H1 (cell line): ENCODE measurements around the gene LUZP1. TPM values are rescaled to one million over a fixed set of nuclear protein-coding genes. Genes with fewer than 3 reads are reported as not detected.

Experiments used
- CTCF ChIA-PET: fragments of 300-600 bp; sonication (Branson Sonifier 250); formaldehyde crosslinking; loops from one replicate; lab custom pipeline; 2021; ENCODE audit not compliant: partially characterized antibody; lab: Charles Lee
- POLR2A ChIA-PET: fragments of 300-600 bp; sonication (Branson Sonifier 250); formaldehyde crosslinking; loops from one replicate; lab custom pipeline; 2021; ENCODE audit warnings: inconsistent platforms; ENCODE audit not compliant: partially characterized antibody; lab: Charles Lee
- DNase-seq, 2 experiments: peaks; one replicate each; pipeline versions ENCODE4 v3.0.0 to v3.0.0-alpha.2; 2010 to 2022; ENCODE audit warnings: low spot score in 2 of 2, low read depth in 1 of 2, mixed read lengths in 1 of 2
- FAIRE-seq: peaks from 2 replicates; lab custom pipeline; 2011; peaks lifted over from hg19 to GRCh38; lab: Jason Lieb, UNC
- H2AFZ ChIP-seq: 2 replicates; pipeline ENCODE4 v1.8.1; 2012; ENCODE audit warnings: low read length, inconsistent platforms
- H2AK5ac ChIP-seq: 2 replicates; pipeline ENCODE4 v1.6.1; 2013; ENCODE audit warnings: low read depth, low read length
- H2BK120ac ChIP-seq: replicated peaks from 2 replicates; pipeline ENCODE3; 2013; ENCODE audit warnings: low read depth, low read length, inconsistent platforms
- H2BK12ac ChIP-seq: 2 replicates; pipeline ENCODE4 v1.6.1; 2013; ENCODE audit warnings: low read depth, low read length
- H2BK15ac ChIP-seq: 2 replicates; pipeline ENCODE4 v1.6.1; 2013; ENCODE audit warnings: low read length
- H2BK20ac ChIP-seq: 2 replicates; pipeline ENCODE4 v1.6.1; 2013; ENCODE audit warnings: low read length
- H2BK5ac ChIP-seq: 2 replicates; pipeline ENCODE4 v1.6.1; 2013; ENCODE audit warnings: low read depth, low read length
- H3K14ac ChIP-seq: 2 replicates; pipeline ENCODE4 v1.6.1; 2013; ENCODE audit warnings: inconsistent platforms; ENCODE audit not compliant: insufficient read length
- H3K18ac ChIP-seq: 2 replicates; pipeline ENCODE4 v1.6.1; 2013; ENCODE audit warnings: low read length; ENCODE audit errors: extremely low read depth
- H3K23ac ChIP-seq: 2 replicates; pipeline ENCODE4 v1.6.1; 2013; ENCODE audit warnings: inconsistent platforms; ENCODE audit not compliant: insufficient read length
- H3K23me2 ChIP-seq: 2 replicates; pipeline ENCODE4 v1.6.1; 2013; ENCODE audit warnings: low read depth, low read length
- H3K27ac ChIP-seq: 2 replicates; pipeline ENCODE4 v1.6.1; 2011; ENCODE audit warnings: low read depth, low read length, inconsistent platforms
- H3K27me3 ChIP-seq, 4 experiments: replicated peaks in 1 of 4; 1 replicate in 1 of 4; 2 replicates in 3 of 4; pipeline versions ENCODE4 v1.6.1 to v1.8.1; 2011 to 2013; ENCODE audit warnings: low read length in 3 of 4, mild to moderate bottlenecking in 3 of 4, inconsistent platforms in 2 of 4, mixed read lengths in 2 of 4, moderate library complexity in 1 of 4; ENCODE audit not compliant: control insufficient read depth in 3 of 4, insufficient read depth in 3 of 4; ENCODE audit errors: extremely low read depth in 1 of 4
- H3K36me3 ChIP-seq, 4 experiments: 2 replicates each; pipeline versions ENCODE4 v1.6.1 to v1.8.1; 2011 to 2013; ENCODE audit warnings: mild to moderate bottlenecking in 4 of 4, low read length in 3 of 4, moderate library complexity in 2 of 4, control low read depth in 1 of 4, inconsistent platforms in 1 of 4; ENCODE audit not compliant: insufficient read depth in 4 of 4, control insufficient read depth in 2 of 4
- H3K4ac ChIP-seq: replicated peaks from 2 replicates; pipeline ENCODE3; 2013; ENCODE audit warnings: low read length, low read depth, mixed read lengths, inconsistent platforms; ENCODE audit not compliant: insufficient read length
- H3K4me1 ChIP-seq, 4 experiments: replicated peaks in 1 of 4; 1 replicate in 1 of 4; 2 replicates in 3 of 4; pipeline versions ENCODE4 v1.6.1 to v1.8.1; 2011 to 2013; ENCODE audit warnings: low read length in 3 of 4, inconsistent platforms in 2 of 4, mixed read lengths in 1 of 4; ENCODE audit not compliant: insufficient read depth in 4 of 4, control insufficient read depth in 3 of 4
- H3K4me2 ChIP-seq, 2 experiments: 2 replicates each; pipeline versions ENCODE4 v1.6.1 to v1.8.1; 2011 to 2013; ENCODE audit warnings: low read depth in 2 of 2, low read length in 2 of 2, control low read depth in 1 of 2, inconsistent platforms in 1 of 2, mild to moderate bottlenecking in 1 of 2; ENCODE audit not compliant: insufficient read depth in 1 of 2
- H3K4me3 ChIP-seq, 4 experiments: fragments of 200-600, 300-600 bp in 1 of 4; sonication (generic), shearing (Covaris generic), sonication (Bioruptor Twin) in 1 of 4; 2 replicates each; pipeline versions ENCODE4 v1.5.1 to v1.8.1; 2011 to 2016; ENCODE audit warnings: low read length in 4 of 4, low read depth in 3 of 4, control low read depth in 2 of 4, inconsistent platforms in 2 of 4, mild to moderate bottlenecking in 2 of 4, mixed read lengths in 1 of 4, moderate library complexity in 1 of 4; ENCODE audit not compliant: insufficient read depth in 2 of 4; ENCODE audit errors: extremely low read depth in 1 of 4
- H3K56ac ChIP-seq: replicated peaks from 2 replicates; pipeline ENCODE3; 2013; ENCODE audit warnings: low read depth, mild to moderate bottlenecking, mixed read lengths, low read length, inconsistent platforms; ENCODE audit not compliant: insufficient read length
- H3K79me1 ChIP-seq: 2 replicates; pipeline ENCODE4 v1.6.1; 2013; ENCODE audit warnings: low read depth, low read length, control low read depth
- H3K79me2 ChIP-seq, 2 experiments: 2 replicates each; pipeline versions ENCODE4 v1.6.1 to v1.8.1; 2012 to 2013; ENCODE audit warnings: low read length in 2 of 2, mild to moderate bottlenecking in 2 of 2, inconsistent platforms in 1 of 2; ENCODE audit not compliant: insufficient read depth in 2 of 2, control insufficient read depth in 1 of 2
- H3K9ac ChIP-seq, 4 experiments: replicated peaks in 1 of 4; 1 replicate in 1 of 4; 2 replicates in 3 of 4; pipeline versions ENCODE4 v1.6.1 to v1.8.1; 2011 to 2013; ENCODE audit warnings: low read depth in 3 of 4, low read length in 3 of 4, control low read depth in 2 of 4, mild to moderate bottlenecking in 2 of 4, moderate library complexity in 2 of 4, inconsistent platforms in 1 of 4; ENCODE audit errors: extremely low read depth in 1 of 4
- H3K9me3 ChIP-seq, 2 experiments: 2 replicates each; pipeline versions ENCODE4 v1.6.1 to v1.8.1; 2012 to 2013; ENCODE audit warnings: mild to moderate bottlenecking in 2 of 2, moderate library complexity in 2 of 2, control low read depth in 1 of 2, inconsistent platforms in 1 of 2, low read depth in 1 of 2, low read length in 1 of 2, mixed read lengths in 1 of 2; ENCODE audit not compliant: insufficient read depth in 2 of 2
- H4K20me1 ChIP-seq, 2 experiments: replicated peaks in 1 of 2; 2 replicates each; pipeline versions ENCODE3 to v1.8.1; 2011 to 2013; ENCODE audit warnings: inconsistent platforms in 2 of 2, low read length in 2 of 2, mild to moderate bottlenecking in 1 of 2; ENCODE audit not compliant: insufficient read depth in 2 of 2, control insufficient read depth in 1 of 2
- H4K5ac ChIP-seq: 2 replicates; pipeline ENCODE4 v1.6.1; 2013; ENCODE audit warnings: low read length, low read depth, mixed read lengths, inconsistent platforms; ENCODE audit not compliant: insufficient read length
- H4K8ac ChIP-seq: 2 replicates; pipeline ENCODE4 v1.8.0; 2013; ENCODE audit warnings: mild to moderate bottlenecking, moderate library complexity, low read length, inconsistent platforms; ENCODE audit not compliant: insufficient read depth; ENCODE audit errors: extremely low read depth
- H4K91ac ChIP-seq: replicated peaks from 2 replicates; pipeline ENCODE3; 2013; ENCODE audit warnings: low read length, mixed read lengths, inconsistent platforms; ENCODE audit not compliant: insufficient read length
- POLR2A ChIP-seq, 2 experiments: IDR thresholded peaks; 1 replicate in 1 of 2; 2 replicates in 1 of 2; pipeline ENCODE4 v1.6.1; 2011; ENCODE audit warnings: low read depth in 2 of 2, low read length in 2 of 2, mild to moderate bottlenecking in 2 of 2; ENCODE audit errors: control extremely low read depth in 1 of 2
- POLR2AphosphoS5 ChIP-seq: IDR thresholded peaks from 2 replicates; pipeline ENCODE4 v1.6.1; 2011; ENCODE audit warnings: low read depth, low read length
- SIN3A ChIP-seq, 2 experiments: IDR thresholded peaks in 1 of 2; conservative IDR thresholded peaks in 1 of 2; 2 replicates each; pipeline ENCODE4 v1.6.1; 2011 to 2012; ENCODE audit warnings: low read length in 2 of 2, improper control_type of control experiment in 1 of 2, low read depth in 1 of 2, mild to moderate bottlenecking in 1 of 2
- WGBS, 2 experiments: shearing (Covaris generic) in 1 of 2; methylation state at CpG; one replicate each; pipeline versions ENCODE4 v1.1.6 to v1.1.7; 2013 to 2015; ENCODE audit warnings: low lambda C conversion rate in 2 of 2, mixed read lengths in 2 of 2, inconsistent platforms in 1 of 2, low coverage in 1 of 2, missing lambda C conversion rate in 1 of 2; ENCODE audit not compliant: insufficient replicate concordance in 2 of 2, insufficient coverage in 1 of 2, insufficient read length in 1 of 2; ENCODE audit errors: extremely low coverage in 1 of 2, missing lambda C conversion rate in 1 of 2; 5-methylcytosine and 5-hydroxymethylcytosine counted together
- polyA plus RNA-seq, 7 experiments: library from polyadenylated mRNA; depleted of rRNA in 3 of 7; stranded (reverse) in 5 of 7; unstranded in 2 of 7; fragments of >200 nt in 5 of 7; fragments of 200-250 nt in 2 of 7; gene quantifications; 1 replicate in 5 of 7; 2 replicates in 1 of 7; 4 replicates in 1 of 7; pipeline versions ENCODE4 v1.2.1 to v1.2.3, GENCODE V29; 2011 to 2013; ENCODE audit warnings: missing spikeins in 2 of 7, mixed read lengths in 2 of 7
- total RNA-seq: library from RNA; stranded (reverse); fragmentation: NEBNext Ultra II Directional; extraction: Animal tissue kit (Norgen Biotek cat#: 25700); gene quantifications from 2 replicates; pipeline ENCODE4 v1.2.1, GENCODE V29; 2021

The LUZP1 gene
- total and polyA plus RNA-seq, 2 of the 8 experiments (the other 6 are each of a cell fraction or from before 2014, with no cell fraction given), result 14.0 to 60.5 TPM

- POLR2A ChIA-PET, result interaction anchor here (1.1 kb wide), 1 partner anchor 8 kb away, joined by 4 read pairs; no protein-coding TSS in a partner anchor
- no peak overlapping the region for H3K4me2 ChIP-seq
Measured at GRCh38 chr1:23116921-23117699, 51.5 kb downstream of the LUZP1 start.

More at GRCh38 chr1:23116921-23117699, 51.5 kb downstream of the LUZP1 start:
- no peak overlapping the region for H2BK5ac ChIP-seq
- H3K18ac ChIP-seq, result no peak overlapping the region
- no peak overlapping the region for H3K14ac ChIP-seq
- no peak overlapping the region for H3K4me3 ChIP-seq
- H3K27ac ChIP-seq, result no peak overlapping the region
- TF ChIP-seq POLR2A (IDR thresholded peaks at IDR 0.05; ENCODE audit: control extremely low read depth in 1 of 2, low read depth in 2 of 2, low read length in 2 of 2) (no peak), POLR2AphosphoS5 (no peak), SIN3A (conservative IDR thresholded peaks at IDR 0.05 in 1 of 2, IDR thresholded peaks at IDR 0.05 in 1 of 2; ENCODE audit: low read depth in 1 of 2, low read length in 2 of 2) (no peak)
- no peak overlapping the region for H4K5ac ChIP-seq
- no peak overlapping the region for H3K23ac ChIP-seq
- no peaks in the 10 kb centered on the region for H3K27me3 ChIP-seq
- H2AFZ ChIP-seq, result no peak overlapping the region
- no peak overlapping the region for H4K91ac ChIP-seq
- H2BK15ac ChIP-seq, result no peak overlapping the region
- DNase-seq (no peak), FAIRE-seq (no peak)
- peaks cover 8% of the 10 kb centered on the region for H3K79me1 ChIP-seq
- no peaks in the 10 kb centered on the region for H3K36me3 ChIP-seq
- H3K79me2 ChIP-seq, result peaks cover 0 to 89% of the 10 kb centered on the region in 2 experiments; a peak in 3 of 4 replicates
- H3K23me2 ChIP-seq, result no peaks in the 10 kb centered on the region
- no peak overlapping the region for H3K56ac ChIP-seq
- peaks cover 3 to 7% of the 10 kb centered on the region in 2 experiments for H4K20me1 ChIP-seq
- no peak overlapping the region for H3K9ac ChIP-seq
- H3K4ac ChIP-seq, result no peak overlapping the region
- H4K8ac ChIP-seq, result no peak overlapping the region
- H2BK120ac ChIP-seq, result no peak overlapping the region
- no peak overlapping the region for H2BK12ac ChIP-seq
- H2AK5ac ChIP-seq, result no peak overlapping the region
- CTCF ChIA-PET, result interaction anchor here (0.6 to 3.7 kb wide), 3 partner anchors 19 to 68 kb away, joined by 3 to 24 read pairs (median 5); no protein-coding TSS in a partner anchor
- 80 to 86% methylated on average over 1 of the region's 2 CpGs for WGBS, 2 experiments
- H3K9me3 ChIP-seq, result no peaks in the 10 kb centered on the region
- peaks cover 0 to 5% (median under 1%) of the 10 kb centered on the region in 4 experiments; a peak in 3 of 7 replicates for H3K4me1 ChIP-seq
- no peak overlapping the region for H2BK20ac ChIP-seq
